HCT116 (cell line): ENCODE results near the gene BLNK. TPM values are rescaled to one million over a fixed set of nuclear protein-coding genes. Genes with fewer than 3 reads are reported as not detected.

Source experiments
- ATAC-seq: fragments of 200-7000 bp; cut with Tn5 transposase; 2 replicates; pipeline ENCODE4 v1.9.1; 2020; ENCODE audit warnings: mild to moderate bottlenecking, moderate library complexity
- BruUV-seq: library from RNA; stranded (reverse); fragments of 400-500 nt; replicated peaks from 2 replicates; lab custom pipeline; 2021; lab: Mats Ljungman, UMichigan
- CTCF ChIA-PET: fragments of 300-600 bp; sonication (Branson Sonifier 250); formaldehyde crosslinking; loops from one replicate; lab custom pipeline; 2021; ENCODE audit warnings: antibody characterized with exemption; lab: Charles Lee
- POLR2A ChIA-PET: fragments of 300-600, 350-600 bp; sonication (Branson Sonifier 250); formaldehyde crosslinking; loops from one replicate; lab custom pipeline; 2021; ENCODE audit warnings: antibody characterized with exemption; lab: Charles Lee
- RAD21 ChIA-PET, 2 experiments: fragments of 300-600 bp; sonication (Branson Sonifier 250); formaldehyde crosslinking; loops; one replicate each; lab custom pipeline; 2023; ENCODE audit warnings: low total read pairs in 2 of 2; ENCODE audit not compliant: uncharacterized antibody in 2 of 2, unreplicated experiment in 2 of 2, low non-redundant PET in 1 of 2; lab: Charles Lee
- DNase-seq: peaks from one replicate; pipeline ENCODE4 v3.0.0-alpha.2; 2010; ENCODE audit warnings: low read depth, low spot score
- H2AFZ ChIP-seq: fragments of 200-600 bp; shearing (Covaris generic), sonication (generic); 2 replicates; pipeline ENCODE4 v1.6.1; 2017; ENCODE audit warnings: low read depth, mixed run types, mixed read lengths, antibody characterized with exemption, low read length; ENCODE audit not compliant: poor library complexity, severe bottlenecking
- H3K27ac ChIP-seq: 2 replicates; pipeline ENCODE4 v1.5.1; 2012; ENCODE audit warnings: low read depth, low read length
- H3K27me3 ChIP-seq: fragments of 200-600 bp; sonication (generic); 2 replicates; pipeline ENCODE4 v1.6.1; 2016; ENCODE audit warnings: mixed run types, low read length, mixed read lengths; ENCODE audit not compliant: insufficient read depth
- H3K36me3 ChIP-seq, 2 experiments: fragments of 200-500 bp in 1 of 2; fragments of 200-600 bp in 1 of 2; sonication (Bioruptor generic) in 1 of 2; sonication (generic) in 1 of 2; 2 replicates each; pipeline versions ENCODE4 v1.5.1 to v1.6.1; 2014 to 2016; ENCODE audit warnings: low read length in 2 of 2, inconsistent platforms in 1 of 2, mixed read lengths in 1 of 2, mixed run types in 1 of 2; ENCODE audit not compliant: insufficient read depth in 2 of 2, control insufficient read depth in 1 of 2
- H3K4me1 ChIP-seq, 2 experiments: fragments of 200-600 bp in 1 of 2; sonication (generic) in 1 of 2; 2 replicates each; pipeline versions ENCODE4 v1.5.1 to v1.6.1; 2012 to 2017; ENCODE audit warnings: low read length in 2 of 2, inconsistent platforms in 1 of 2, mild to moderate bottlenecking in 1 of 2, mixed read lengths in 1 of 2, mixed run types in 1 of 2, moderate library complexity in 1 of 2; ENCODE audit not compliant: insufficient read depth in 2 of 2, control insufficient read depth in 1 of 2
- H3K4me2 ChIP-seq: fragments of 200-600 bp; sonication (generic); 2 replicates; pipeline ENCODE4 v1.6.1; 2017; ENCODE audit warnings: mixed run types, low read length, mixed read lengths
- H3K4me3 ChIP-seq, 2 experiments: fragments of 200-600 bp in 1 of 2; sonication (generic) in 1 of 2; replicated peaks in 1 of 2; 2 replicates each; pipeline ENCODE4 v1.5.1; 2011 to 2016; ENCODE audit warnings: low read length in 2 of 2, control low read depth in 1 of 2, low read depth in 1 of 2, mild to moderate bottlenecking in 1 of 2, mixed read lengths in 1 of 2, mixed run types in 1 of 2
- H3K79me2 ChIP-seq: fragments of 200-600 bp; sonication (generic); 2 replicates; pipeline ENCODE4 v1.6.1; 2017; ENCODE audit warnings: mild to moderate bottlenecking, mixed run types, low read length, moderate library complexity, mixed read lengths; ENCODE audit not compliant: insufficient read depth
- H3K9ac ChIP-seq: fragments of 200-600 bp; sonication (generic); 2 replicates; pipeline ENCODE4 v1.6.1; 2016; ENCODE audit warnings: low read length, mixed read lengths
- H3K9me2 ChIP-seq: fragments of 200-600 bp; sonication (generic), shearing (Covaris generic); 2 replicates; pipeline ENCODE4 v1.6.1; 2017; ENCODE audit warnings: mixed run types, mild to moderate bottlenecking, moderate library complexity; ENCODE audit not compliant: insufficient read depth
- H3K9me3 ChIP-seq, 2 experiments: fragments of 200-500 bp in 1 of 2; fragments of 200-600 bp in 1 of 2; sonication (Bioruptor generic) in 1 of 2; sonication (generic) in 1 of 2; 2 replicates each; pipeline ENCODE4 v1.6.1; 2014 to 2017; ENCODE audit warnings: low read length in 2 of 2, mixed read lengths in 2 of 2, inconsistent platforms in 1 of 2, low read depth in 1 of 2, mild to moderate bottlenecking in 1 of 2, mixed run types in 1 of 2, moderate library complexity in 1 of 2; ENCODE audit not compliant: control insufficient read depth in 1 of 2, insufficient read depth in 1 of 2
- H4K20me1 ChIP-seq: fragments of 200-600 bp; sonication (generic), shearing (Covaris generic); 2 replicates; pipeline ENCODE4 v1.6.1; 2017; ENCODE audit warnings: mixed run types, mild to moderate bottlenecking, moderate library complexity; ENCODE audit not compliant: insufficient read depth
- ATF3 ChIP-seq: IDR thresholded peaks from 2 replicates; pipeline ENCODE4 v1.6.1; 2012
- CBX3 ChIP-seq: IDR thresholded peaks from 2 replicates; pipeline ENCODE4 v1.6.1; 2012; ENCODE audit warnings: low read depth
- EZH2 ChIP-seq: fragments of 200-600 bp; sonication (generic); IDR thresholded peaks from 2 replicates; pipeline ENCODE4 v1.6.1; 2017; ENCODE audit warnings: antibody characterized with exemption, mixed run types
- FOSL1 ChIP-seq: IDR thresholded peaks from 2 replicates; pipeline ENCODE4 v1.6.1; 2012; ENCODE audit warnings: low read depth
- JUND ChIP-seq: IDR thresholded peaks from 2 replicates; pipeline ENCODE4 v1.6.1; 2012
- POLR2A ChIP-seq: IDR thresholded peaks from 2 replicates; pipeline ENCODE4 v1.7.0; 2011; ENCODE audit warnings: borderline replicate concordance; ENCODE audit not compliant: insufficient read depth, insufficient read length; ENCODE audit errors: extremely low read depth
- POLR2AphosphoS5 ChIP-seq: IDR thresholded peaks from 2 replicates; pipeline ENCODE4 v1.6.1; 2011; ENCODE audit warnings: mild to moderate bottlenecking, low read depth, low read length, moderate library complexity
- RAD21 ChIP-seq: IDR thresholded peaks from 2 replicates; pipeline ENCODE4 v1.6.1; 2012; ENCODE audit warnings: low read depth, mild to moderate bottlenecking
- REST ChIP-seq: IDR thresholded peaks from 2 replicates; pipeline ENCODE4 v1.6.1; 2012; ENCODE audit warnings: low read depth
- TCF7L2 ChIP-seq: IDR thresholded peaks from 2 replicates; pipeline ENCODE4 v1.7.0; 2011; ENCODE audit warnings: borderline replicate concordance, inconsistent platforms; ENCODE audit not compliant: insufficient read depth, insufficient read length; ENCODE audit errors: extremely low read depth
- YY1 ChIP-seq: IDR thresholded peaks from 2 replicates; pipeline ENCODE4 v1.6.1; 2011; ENCODE audit warnings: low read length, low read depth, moderate library complexity, mild to moderate bottlenecking; ENCODE audit not compliant: insufficient replicate concordance; ENCODE audit errors: extremely low read depth
- intact Hi-C: fragments of 100-400 bp; cut with micrococcal nuclease; formaldehyde crosslinking; loops from 2 replicates; pipeline ENCODE4 v1.10.0; 2022
- total RNA-seq: library from RNA; stranded (reverse); gene quantifications from one replicate; pipeline ENCODE4 v1.2.1, GENCODE V29; 2021; ENCODE audit not compliant: unreplicated experiment

Gene BLNK
- total RNA-seq, 1 experiment from 2014 or later: 0.59 TPM

- POLR2A ChIA-PET: no interaction called here
- Histone ChIP-seq H3K27ac (no peak overlapping the region), H3K27me3 (peaks cover 39% of the 10 kb centered on the region), H3K9me3 (no peaks in the 10 kb centered on the region), H2AFZ (no peak overlapping the region), H4K20me1 (no peaks in the 10 kb centered on the region), H3K9me2 (no peaks in the 10 kb centered on the region), H3K4me2 (no peak overlapping the region), H3K79me2 (no peaks in the 10 kb centered on the region), H3K9ac (no peak overlapping the region), H3K4me3 (no peak overlapping the region), H3K4me1 (no peaks in the 10 kb centered on the region), H3K36me3 (no peaks in the 10 kb centered on the region)
- intact Hi-C loops: loop anchor here (10.0 kb wide), 2 partner anchors 153 to 253 kb away; partner anchors contain the start of gene CCNJ
- DNase-seq (no peak), ATAC-seq (no peak)
- RAD21 ChIA-PET: no interaction called here
- CTCF ChIA-PET: no interaction called here
- BruUV-seq: no TSS peak
- no peak for TF ChIP-seq REST
- TF ChIP-seq CBX3: no peak
- no peak for TF ChIP-seq FOSL1
- TF ChIP-seq RAD21: no peak
- no peak for TF ChIP-seq POLR2AphosphoS5
- TF ChIP-seq YY1: no peak
- TF ChIP-seq TCF7L2: no peak
- no peak for TF ChIP-seq POLR2A
- TF ChIP-seq EZH2: no peak
- TF ChIP-seq JUND: no peak
- TF ChIP-seq ATF3: no peak
Observed at GRCh38 chr10:96297486-96297885, 26.1 kb upstream of the BLNK start.
